Activated T-helper 1 cell treated with Interleukin-2 at 50 U/mL for 16 hours (primary cell): ENCODE data around the gene TMC6.
"Not testable (repeated sequence)": the region's sequence is repeated elsewhere in the genome, so short reads cannot be mapped to it uniquely, and the experiment has no call there.

Source experiments
- DNase-seq: peaks from one replicate; pipeline ENCODE4 v3.0.0-alpha.2; 2020; ENCODE audit warnings: low read depth

TMC6 gene

GRCh38 chr17:78079253-78079652 lies 49.3 kb downstream of the TMC6 start:
- no peak for DNase-seq

- DNase-seq = no peak
Observed at GRCh38 chr17:78075545-78075944, 53.0 kb downstream of the TMC6 start.

- no peak for DNase-seq
Observed at GRCh38 chr17:78075011-78075410, 53.5 kb downstream of the TMC6 start.

- no peak for DNase-seq
Observed at GRCh38 chr17:78072961-78073360, 55.6 kb downstream of the TMC6 start.

- DNase-seq = no peak
Observed at GRCh38 chr17:78069695-78070094, 58.9 kb downstream of the TMC6 start.

- DNase-seq = not testable (repeated sequence)
Observed at GRCh38 chr17:78066976-78067375, 61.6 kb downstream of the TMC6 start.

- DNase-seq = no peak
Observed at GRCh38 chr17:78064708-78065107, 63.8 kb downstream of the TMC6 start.

GRCh38 chr17:78063489-78063888 lies 65.1 kb downstream of the TMC6 start:
- no peak for DNase-seq

GRCh38 chr17:78062596-78062995 lies 66.0 kb downstream of the TMC6 start:
- no peak for DNase-seq
